ENCODE results near the gene ALAS2. TPM values are rescaled to one million over a fixed set of nuclear protein-coding genes. Genes with fewer than 3 reads are reported as not detected.
"Not testable (repeated sequence)": the region's sequence is repeated elsewhere in the genome, so short reads cannot be mapped to it uniquely, and the experiment has no call there.

The ALAS2 gene
- total and polyA plus RNA-seq, 7 donors, result 0.03 to 8.1 (median 3.3) TPM; not detected in 3

DNA sequence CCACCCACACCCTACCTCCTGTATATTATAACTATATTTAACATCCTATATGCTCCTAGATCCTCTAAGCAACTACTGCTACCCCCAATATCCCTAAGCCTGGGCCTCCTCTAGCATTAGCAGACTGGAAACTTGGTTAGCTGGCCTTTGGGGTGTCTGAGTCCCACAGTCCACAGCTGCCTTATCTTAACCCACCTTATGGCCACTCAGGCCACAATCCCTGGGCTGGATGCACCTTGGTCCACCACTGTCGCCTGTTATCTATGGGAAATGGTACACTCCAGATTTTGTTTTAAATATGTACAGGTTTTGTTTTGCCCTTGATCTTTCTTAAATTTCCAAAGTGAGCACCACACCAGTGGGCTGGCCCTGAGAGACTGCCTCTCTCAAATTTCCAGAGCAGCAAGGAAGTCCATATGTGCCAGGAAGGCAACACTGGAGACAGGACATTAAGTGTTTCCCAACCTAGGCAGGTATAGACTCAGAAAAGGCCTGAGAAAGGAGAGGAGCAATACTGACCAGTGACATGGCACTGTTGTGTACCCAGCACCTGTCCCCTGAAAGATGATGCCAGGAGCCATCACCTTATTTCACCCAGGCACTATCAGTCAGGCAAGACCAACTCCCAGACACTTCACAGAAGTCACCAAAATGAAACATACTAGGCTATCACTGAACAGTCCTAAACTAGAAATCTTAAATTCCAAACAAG is 37.7 kb downstream of the ALAS2 start:
- Histone ChIP-seq H3K9me3 (peaks cover 2% of the 10 kb centered on the region), H3K27me3 (ENCODE audit: insufficient read depth in 3 of 3, low read length in 2 of 3) (peaks cover 0 to 3% (median 0%) of the 10 kb centered on the region in 3 donors), H3K4me3 (peak overlapping the region; percentile 46), H3K27ac (peak overlapping the region; percentile 90), H3K4me1 (no peaks in the 10 kb centered on the region), H3K36me3 (ENCODE audit: insufficient read depth in 1 of 2, low read depth in 1 of 2) (no peaks in the 10 kb centered on the region)
- no peak for DNase-seq
- WGBS, 3 donors, result 36 to 59% (median 57%) methylated on average over 1 of the region's 1 CpG
- intact Hi-C loops (cut with DNase I), result loop anchor here in 1 of 2 donors (10.0 kb wide), 1 partner anchor 1308 kb away; the partner anchor contains the start of gene HUWE1
- TF ChIP-seq, protein P1, sequence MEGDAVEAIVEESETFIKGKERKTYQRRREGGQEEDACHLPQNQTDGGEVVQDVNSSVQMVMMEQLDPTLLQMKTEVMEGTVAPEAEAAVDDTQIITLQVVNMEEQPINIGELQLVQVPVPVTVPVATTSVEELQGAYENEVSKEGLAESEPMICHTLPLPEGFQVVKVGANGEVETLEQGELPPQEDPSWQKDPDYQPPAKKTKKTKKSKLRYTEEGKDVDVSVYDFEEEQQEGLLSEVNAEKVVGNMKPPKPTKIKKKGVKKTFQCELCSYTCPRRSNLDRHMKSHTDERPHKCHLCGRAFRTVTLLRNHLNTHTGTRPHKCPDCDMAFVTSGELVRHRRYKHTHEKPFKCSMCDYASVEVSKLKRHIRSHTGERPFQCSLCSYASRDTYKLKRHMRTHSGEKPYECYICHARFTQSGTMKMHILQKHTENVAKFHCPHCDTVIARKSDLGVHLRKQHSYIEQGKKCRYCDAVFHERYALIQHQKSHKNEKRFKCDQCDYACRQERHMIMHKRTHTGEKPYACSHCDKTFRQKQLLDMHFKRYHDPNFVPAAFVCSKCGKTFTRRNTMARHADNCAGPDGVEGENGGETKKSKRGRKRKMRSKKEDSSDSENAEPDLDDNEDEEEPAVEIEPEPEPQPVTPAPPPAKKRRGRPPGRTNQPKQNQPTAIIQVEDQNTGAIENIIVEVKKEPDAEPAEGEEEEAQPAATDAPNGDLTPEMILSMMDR (IDR thresholded peaks at IDR 0.05), result no peak
- peak; percentile 59 to 73 (median 66) for ATAC-seq

DNA sequence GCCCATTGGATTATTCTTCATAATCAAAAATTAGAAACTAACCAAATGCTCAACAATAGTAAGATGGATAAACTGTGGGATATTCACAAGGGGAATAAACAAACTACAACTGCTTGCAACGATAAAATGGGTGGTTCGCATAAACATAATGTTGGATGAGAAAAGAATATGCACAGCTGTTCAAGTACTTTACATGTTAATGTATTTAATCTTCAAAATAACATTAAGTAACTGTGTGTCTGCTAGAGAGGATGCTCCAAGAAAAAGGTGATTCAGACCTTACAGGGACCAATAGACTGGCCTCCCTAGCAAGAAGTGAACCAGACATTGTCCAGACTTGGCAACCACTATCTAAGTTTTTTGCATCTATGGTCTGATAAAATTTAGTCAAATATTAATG is 39.1 kb downstream of the ALAS2 start:
- H3K4me1 ChIP-seq, result no peaks in the 10 kb centered on the region
- no peaks in the 10 kb centered on the region for H3K36me3 ChIP-seq (ENCODE audit: insufficient read depth in 1 of 2, low read depth in 1 of 2)
- no peak for ATAC-seq
- H3K4me3 ChIP-seq, result peak overlapping the region; percentile 46
- 46 to 71% (median 70%) methylated on average over 2 of the region's 2 CpGs for WGBS, 3 donors
- intact Hi-C loops (cut with DNase I), result loop anchor here in 1 of 2 donors (10.0 kb wide), 1 partner anchor 1307 kb away; the partner anchor contains the start of gene HUWE1
- peak overlapping the region; percentile 90 for H3K27ac ChIP-seq
- no peak for DNase-seq
- TF ChIP-seq, protein P1 (IDR thresholded peaks at IDR 0.05), result no peak
- peaks cover 0 to 3% (median 0%) of the 10 kb centered on the region in 3 donors for H3K27me3 ChIP-seq (ENCODE audit: insufficient read depth in 3 of 3, low read length in 2 of 3)
- H3K9me3 ChIP-seq, result peaks cover 5% of the 10 kb centered on the region

DNA sequence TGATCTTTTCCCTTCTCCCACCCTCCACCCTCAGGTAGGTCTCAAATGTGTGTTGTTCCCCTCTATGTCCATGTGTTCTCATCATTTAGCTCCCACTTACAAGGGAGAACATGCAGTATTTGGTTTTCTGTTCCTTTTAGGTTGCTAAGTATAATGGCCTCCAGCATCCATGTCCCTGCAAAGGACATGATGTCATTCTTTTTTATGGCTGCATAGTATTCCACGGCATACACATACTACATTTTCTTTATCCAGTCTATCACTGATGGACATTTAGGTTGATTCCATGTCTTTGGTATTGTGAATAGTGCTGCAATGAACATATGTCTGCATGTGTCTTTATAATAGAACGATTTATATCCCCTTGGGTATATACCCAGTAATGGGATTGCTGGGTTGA is 47.5 kb downstream of the ALAS2 start:
- intact Hi-C loops (cut with DNase I); ATAC-seq: not testable (repeated sequence)

DNA sequence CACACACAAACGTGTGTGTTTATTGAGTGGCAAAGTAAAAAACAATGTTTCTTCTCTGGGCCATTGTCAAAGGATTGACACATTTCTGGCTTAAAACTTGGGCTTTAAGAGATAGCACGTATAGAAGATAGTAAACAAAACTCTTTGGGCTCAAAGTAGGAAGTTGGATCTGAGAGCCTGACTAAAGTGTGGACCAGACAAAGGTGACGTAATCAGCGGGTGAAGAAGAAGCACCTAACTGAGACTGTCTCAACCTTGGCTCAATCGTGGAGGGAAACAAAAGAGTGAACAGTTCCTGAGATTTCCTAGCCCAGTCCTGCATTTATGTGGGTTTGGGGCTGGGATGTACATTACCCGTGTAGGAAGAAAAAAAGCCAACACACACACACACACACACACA is 50.4 kb downstream of the ALAS2 start:
- intact Hi-C loops (cut with DNase I), result no loop called here
- Histone ChIP-seq H3K27ac (no peak overlapping the region), H3K9me3 (no peaks in the 10 kb centered on the region), H3K4me3 (no peak overlapping the region), H3K4me1 (peaks cover 8% of the 10 kb centered on the region), H3K36me3 (ENCODE audit: insufficient read depth in 1 of 2, low read depth in 1 of 2) (no peaks in the 10 kb centered on the region), H3K27me3 (ENCODE audit: insufficient read depth in 3 of 3, low read length in 2 of 3) (no peaks in the 10 kb centered on the region)
- 60 to 86% (median 65%) methylated on average over 6 of the region's 6 CpGs for WGBS, 3 donors
- ATAC-seq (peak in 1 of 4 donors; percentile 43), DNase-seq (no peak)
- TF ChIP-seq, protein P1 (IDR thresholded peaks at IDR 0.05), result no peak

More for the DNA sequence above, 47.5 kb downstream of the ALAS2 start:
- not testable (repeated sequence) for H3K9me3 ChIP-seq; H3K27ac ChIP-seq; DNase-seq; H3K27me3 ChIP-seq (ENCODE audit: insufficient read depth in 3 of 3, low read length in 2 of 3); H3K36me3 ChIP-seq (ENCODE audit: insufficient read depth in 1 of 2, low read depth in 1 of 2); H3K4me1 ChIP-seq; H3K4me3 ChIP-seq
- 81 to 92% (median 87%) methylated on average over 2 of the region's 2 CpGs for WGBS, 3 donors

DNA sequence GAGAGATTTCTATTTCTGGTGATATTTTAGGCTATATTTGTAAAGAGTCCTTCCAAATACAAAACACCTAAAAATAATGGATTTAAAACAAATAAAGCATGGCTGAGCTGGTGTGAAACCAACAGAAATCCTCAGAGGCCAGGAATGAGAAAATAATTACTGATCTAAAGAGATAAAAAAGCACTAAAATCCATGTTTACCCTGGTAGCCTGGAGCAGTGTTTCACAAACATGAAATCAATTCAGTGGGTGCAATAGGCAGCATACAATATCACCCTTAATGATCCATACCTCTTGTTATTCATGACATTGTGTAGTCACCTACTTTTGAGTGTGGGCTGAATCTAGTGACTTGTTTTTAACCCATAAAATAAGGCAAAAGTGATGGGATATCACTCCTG is 51.3 kb downstream of the ALAS2 start:
- Histone ChIP-seq H3K27me3 (ENCODE audit: insufficient read depth in 3 of 3, low read length in 2 of 3) (peaks cover 0 to 8% (median 0%) of the 10 kb centered on the region in 3 donors), H3K4me3 (no peak overlapping the region), H3K27ac (peak overlapping the region; percentile 19), H3K9me3 (peaks cover 1% of the 10 kb centered on the region), H3K36me3 (ENCODE audit: insufficient read depth in 1 of 2, low read depth in 1 of 2) (no peaks in the 10 kb centered on the region), H3K4me1 (peaks cover 8% of the 10 kb centered on the region)
- ATAC-seq (no peak), DNase-seq (no peak)
- TF ChIP-seq, protein P1 (IDR thresholded peaks at IDR 0.05), result no peak
- intact Hi-C loops (cut with DNase I), result no loop called here
